ENCODE data around the gene SRBD1.

- TF ChIP-seq POLR2A (IDR thresholded peaks at IDR 0.05) = no peak
- TF ChIP-seq CTCF (IDR thresholded peaks at IDR 0.05) = no peak
- no peak for TF ChIP-seq POLR2AphosphoS5 (IDR thresholded peaks at IDR 0.05)
Measured at GRCh38 chr2:45648636-45649035, 37.6 kb upstream of the SRBD1 start.

Measured in breast epithelium (tissue), 3 donors.